ENCODE measurements around the gene WDR4. TPM values are rescaled to one million over a fixed set of nuclear protein-coding genes. Genes with fewer than 3 reads are reported as not detected.

The WDR4 gene
- polyA plus RNA-seq, 2 of the 4 experiments (the other 2 are of a cell fraction) = 25.2 to 35.0 TPM

DNA sequence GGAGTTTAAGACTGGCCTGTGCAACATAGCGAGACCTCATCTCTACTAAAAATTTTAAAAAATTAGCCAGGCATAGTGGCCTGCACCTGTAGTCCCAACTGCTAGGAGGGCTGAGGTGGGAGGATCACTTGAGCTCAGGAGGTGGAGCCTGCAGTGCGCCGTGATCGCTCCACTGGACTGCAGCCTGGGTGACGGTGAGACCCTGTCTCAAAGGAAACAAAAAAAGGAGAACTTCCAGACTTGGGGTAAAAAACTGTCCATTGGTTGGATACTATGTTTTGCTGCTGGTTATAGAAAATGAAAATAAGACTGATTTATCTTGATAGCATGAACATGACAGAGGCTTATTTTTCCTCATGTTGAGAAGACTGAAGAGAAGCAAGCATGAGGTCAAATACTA lies 79.4 kb downstream of the WDR4 start:
- TF ChIP-seq MAZ (IDR thresholded peaks at IDR 0.05; ENCODE audit: borderline replicate concordance, low read depth, low read length) (no peak), SREBF2 (IDR thresholded peaks at IDR 0.05) (no peak), CBX2 (IDR thresholded peaks at IDR 0.05; ENCODE audit: borderline replicate concordance, low read depth) (no peak), KDM5A (IDR thresholded peaks at IDR 0.05) (no peak), FOSL2 (IDR thresholded peaks at IDR 0.05) (no peak), FOSL2 (CRISPR knock-in tag; IDR thresholded peaks at IDR 0.05) (no peak)
- TF ChIP-seq, protein P1, sequence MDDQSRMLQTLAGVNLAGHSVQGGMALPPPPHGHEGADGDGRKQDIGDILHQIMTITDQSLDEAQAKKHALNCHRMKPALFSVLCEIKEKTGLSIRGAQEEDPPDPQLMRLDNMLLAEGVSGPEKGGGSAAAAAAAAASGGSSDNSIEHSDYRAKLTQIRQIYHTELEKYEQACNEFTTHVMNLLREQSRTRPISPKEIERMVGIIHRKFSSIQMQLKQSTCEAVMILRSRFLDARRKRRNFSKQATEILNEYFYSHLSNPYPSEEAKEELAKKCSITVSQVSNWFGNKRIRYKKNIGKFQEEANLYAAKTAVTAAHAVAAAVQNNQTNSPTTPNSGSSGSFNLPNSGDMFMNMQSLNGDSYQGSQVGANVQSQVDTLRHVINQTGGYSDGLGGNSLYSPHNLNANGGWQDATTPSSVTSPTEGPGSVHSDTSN (IDR thresholded peaks at IDR 0.05) = no peak
- TF ChIP-seq, protein P2, sequence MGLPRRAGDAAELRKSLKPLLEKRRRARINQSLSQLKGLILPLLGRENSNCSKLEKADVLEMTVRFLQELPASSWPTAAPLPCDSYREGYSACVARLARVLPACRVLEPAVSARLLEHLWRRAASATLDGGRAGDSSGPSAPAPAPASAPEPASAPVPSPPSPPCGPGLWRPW (IDR thresholded peaks at IDR 0.05) = no peak
- Histone ChIP-seq H3K27ac (no peak overlapping the region), H3K9me3 (no peaks in the 10 kb centered on the region), H3K4me2 (no peak overlapping the region), H3K4me3 (no peak overlapping the region), H3K4me1 (no peaks in the 10 kb centered on the region)
- FAIRE-seq (no peak), DNase-seq (ENCODE audit: low read depth in 1 of 2, low spot score in 1 of 2) (no peak), ATAC-seq (no peak)
- POLR2A ChIA-PET = no interaction called here
- WGBS (ENCODE audit: missing lambda C conversion rate) = 92% methylated on average over 5 of the region's 5 CpGs
- CTCF ChIA-PET = no interaction called here

DNA sequence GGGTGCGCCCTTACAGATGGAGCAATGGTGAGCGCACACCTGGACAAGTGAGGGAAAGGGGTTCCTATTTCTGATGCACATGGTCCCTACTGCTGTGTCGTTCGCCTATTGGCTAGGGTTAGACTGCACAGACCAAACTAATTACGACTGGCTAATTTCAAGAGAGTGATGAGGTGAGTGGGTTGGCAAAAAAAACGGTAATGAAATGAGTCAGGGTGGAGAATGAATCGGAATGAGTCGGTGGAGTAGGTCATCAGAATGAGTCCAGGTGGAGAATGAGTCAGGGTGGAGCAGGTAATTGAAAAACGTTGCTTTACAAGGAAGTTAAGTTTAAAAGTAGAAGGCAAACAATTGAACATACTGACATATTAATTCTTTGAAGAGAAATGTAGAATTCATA lies 79.8 kb downstream of the WDR4 start:
- TF ChIP-seq EHMT2 (IDR thresholded peaks at IDR 0.05; ENCODE audit: low read depth) (no peak), ZC3H11A (IDR thresholded peaks at IDR 0.05) (no peak), RNF2 (IDR thresholded peaks at IDR 0.05; ENCODE audit: borderline replicate concordance, low read depth) (no peak), NR3C1 (IDR thresholded peaks at IDR 0.05) (no peak), EP300 (IDR thresholded peaks at IDR 0.05) (no peak), SMC3 (IDR thresholded peaks at IDR 0.05) (no peak), HOXB5 (CRISPR knock-in tag; IDR thresholded peaks at IDR 0.05) (no peak), BHLHE40 (IDR thresholded peaks at IDR 0.05; ENCODE audit: low read depth, low read length) (no peak), TFCP2L1 (CRISPR knock-in tag; IDR thresholded peaks at IDR 0.05) (no peak), FOSL2 (IDR thresholded peaks at IDR 0.05) (no peak), FOSL2 (CRISPR knock-in tag; IDR thresholded peaks at IDR 0.05) (no peak)
- TF ChIP-seq, protein P3, sequence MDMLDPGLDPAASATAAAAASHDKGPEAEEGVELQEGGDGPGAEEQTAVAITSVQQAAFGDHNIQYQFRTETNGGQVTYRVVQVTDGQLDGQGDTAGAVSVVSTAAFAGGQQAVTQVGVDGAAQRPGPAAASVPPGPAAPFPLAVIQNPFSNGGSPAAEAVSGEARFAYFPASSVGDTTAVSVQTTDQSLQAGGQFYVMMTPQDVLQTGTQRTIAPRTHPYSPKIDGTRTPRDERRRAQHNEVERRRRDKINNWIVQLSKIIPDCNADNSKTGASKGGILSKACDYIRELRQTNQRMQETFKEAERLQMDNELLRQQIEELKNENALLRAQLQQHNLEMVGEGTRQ (IDR thresholded peaks at IDR 0.05) = no peak
- TF ChIP-seq, protein P4, sequence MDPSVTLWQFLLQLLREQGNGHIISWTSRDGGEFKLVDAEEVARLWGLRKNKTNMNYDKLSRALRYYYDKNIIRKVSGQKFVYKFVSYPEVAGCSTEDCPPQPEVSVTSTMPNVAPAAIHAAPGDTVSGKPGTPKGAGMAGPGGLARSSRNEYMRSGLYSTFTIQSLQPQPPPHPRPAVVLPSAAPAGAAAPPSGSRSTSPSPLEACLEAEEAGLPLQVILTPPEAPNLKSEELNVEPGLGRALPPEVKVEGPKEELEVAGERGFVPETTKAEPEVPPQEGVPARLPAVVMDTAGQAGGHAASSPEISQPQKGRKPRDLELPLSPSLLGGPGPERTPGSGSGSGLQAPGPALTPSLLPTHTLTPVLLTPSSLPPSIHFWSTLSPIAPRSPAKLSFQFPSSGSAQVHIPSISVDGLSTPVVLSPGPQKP (IDR thresholded peaks at IDR 0.05; ENCODE audit: low read depth, low read length) = no peak
- TF ChIP-seq, protein P2 (IDR thresholded peaks at IDR 0.05) = no peak
- TF ChIP-seq, protein P5, sequence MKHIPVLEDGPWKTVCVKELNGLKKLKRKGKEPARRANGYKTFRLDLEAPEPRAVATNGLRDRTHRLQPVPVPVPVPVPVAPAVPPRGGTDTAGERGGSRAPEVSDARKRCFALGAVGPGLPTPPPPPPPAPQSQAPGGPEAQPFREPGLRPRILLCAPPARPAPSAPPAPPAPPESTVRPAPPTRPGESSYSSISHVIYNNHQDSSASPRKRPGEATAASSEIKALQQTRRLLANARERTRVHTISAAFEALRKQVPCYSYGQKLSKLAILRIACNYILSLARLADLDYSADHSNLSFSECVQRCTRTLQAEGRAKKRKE (CRISPR knock-in tag; IDR thresholded peaks at IDR 0.05; ENCODE audit: low read depth) = no peak
- TF ChIP-seq, protein P6, sequence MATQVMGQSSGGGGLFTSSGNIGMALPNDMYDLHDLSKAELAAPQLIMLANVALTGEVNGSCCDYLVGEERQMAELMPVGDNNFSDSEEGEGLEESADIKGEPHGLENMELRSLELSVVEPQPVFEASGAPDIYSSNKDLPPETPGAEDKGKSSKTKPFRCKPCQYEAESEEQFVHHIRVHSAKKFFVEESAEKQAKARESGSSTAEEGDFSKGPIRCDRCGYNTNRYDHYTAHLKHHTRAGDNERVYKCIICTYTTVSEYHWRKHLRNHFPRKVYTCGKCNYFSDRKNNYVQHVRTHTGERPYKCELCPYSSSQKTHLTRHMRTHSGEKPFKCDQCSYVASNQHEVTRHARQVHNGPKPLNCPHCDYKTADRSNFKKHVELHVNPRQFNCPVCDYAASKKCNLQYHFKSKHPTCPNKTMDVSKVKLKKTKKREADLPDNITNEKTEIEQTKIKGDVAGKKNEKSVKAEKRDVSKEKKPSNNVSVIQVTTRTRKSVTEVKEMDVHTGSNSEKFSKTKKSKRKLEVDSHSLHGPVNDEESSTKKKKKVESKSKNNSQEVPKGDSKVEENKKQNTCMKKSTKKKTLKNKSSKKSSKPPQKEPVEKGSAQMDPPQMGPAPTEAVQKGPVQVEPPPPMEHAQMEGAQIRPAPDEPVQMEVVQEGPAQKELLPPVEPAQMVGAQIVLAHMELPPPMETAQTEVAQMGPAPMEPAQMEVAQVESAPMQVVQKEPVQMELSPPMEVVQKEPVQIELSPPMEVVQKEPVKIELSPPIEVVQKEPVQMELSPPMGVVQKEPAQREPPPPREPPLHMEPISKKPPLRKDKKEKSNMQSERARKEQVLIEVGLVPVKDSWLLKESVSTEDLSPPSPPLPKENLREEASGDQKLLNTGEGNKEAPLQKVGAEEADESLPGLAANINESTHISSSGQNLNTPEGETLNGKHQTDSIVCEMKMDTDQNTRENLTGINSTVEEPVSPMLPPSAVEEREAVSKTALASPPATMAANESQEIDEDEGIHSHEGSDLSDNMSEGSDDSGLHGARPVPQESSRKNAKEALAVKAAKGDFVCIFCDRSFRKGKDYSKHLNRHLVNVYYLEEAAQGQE (IDR thresholded peaks at IDR 0.05) = no peak
- no peak for FAIRE-seq
- no peak for DNase-seq (ENCODE audit: low read depth in 1 of 2, low spot score in 1 of 2)
- Histone ChIP-seq H3K9me3 (no peaks in the 10 kb centered on the region), H3K4me2 (no peak overlapping the region), H3K27ac (no peak overlapping the region), H3K4me3 (no peak overlapping the region), H3K4me1 (no peaks in the 10 kb centered on the region)
- no peak for ATAC-seq
- WGBS (ENCODE audit: missing lambda C conversion rate) = 58% methylated on average over 9 of the region's 9 CpGs
- ChIA-PET POLR2A (no interaction called here), CTCF (no interaction called here)

Data from A549 (cell line).